HG03565 (cell line): ENCODE data around the gene PLCB1.

Source experiments
- ATAC-seq: cut with Tn5 transposase; IDR thresholded peaks from one replicate; pipeline ENCODE4 v1.9.1; 2021; ENCODE audit warnings: mild to moderate bottlenecking, moderate library complexity; ENCODE audit not compliant: unreplicated experiment

Gene PLCB1

GRCh38 chr20:8292793-8293192, 160.7 kb downstream of the PLCB1 start:
- ATAC-seq: no peak

DNA sequence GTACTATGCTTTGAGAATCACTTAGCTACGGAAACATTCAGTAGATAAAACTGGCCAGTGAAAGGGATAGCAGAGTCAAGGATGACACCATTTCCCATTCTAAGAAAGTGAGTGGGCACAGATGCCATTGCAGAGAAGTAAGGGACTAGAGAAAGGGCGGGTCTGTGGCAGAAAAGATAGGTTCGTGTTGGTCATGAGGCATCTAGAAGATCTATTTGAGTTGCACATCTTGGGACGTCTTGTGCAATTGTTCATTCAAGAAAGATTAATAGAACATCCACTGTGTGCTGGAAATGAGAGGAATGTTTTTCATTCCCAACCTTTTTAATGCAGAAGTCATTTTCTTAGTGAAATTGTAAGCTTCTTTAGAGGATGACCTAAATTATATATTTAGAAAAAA, 161.7 kb downstream of the PLCB1 start:
- no peak for ATAC-seq

- no peak for ATAC-seq
Observed at GRCh38 chr20:8296536-8296935, 164.5 kb downstream of the PLCB1 start.

DNA sequence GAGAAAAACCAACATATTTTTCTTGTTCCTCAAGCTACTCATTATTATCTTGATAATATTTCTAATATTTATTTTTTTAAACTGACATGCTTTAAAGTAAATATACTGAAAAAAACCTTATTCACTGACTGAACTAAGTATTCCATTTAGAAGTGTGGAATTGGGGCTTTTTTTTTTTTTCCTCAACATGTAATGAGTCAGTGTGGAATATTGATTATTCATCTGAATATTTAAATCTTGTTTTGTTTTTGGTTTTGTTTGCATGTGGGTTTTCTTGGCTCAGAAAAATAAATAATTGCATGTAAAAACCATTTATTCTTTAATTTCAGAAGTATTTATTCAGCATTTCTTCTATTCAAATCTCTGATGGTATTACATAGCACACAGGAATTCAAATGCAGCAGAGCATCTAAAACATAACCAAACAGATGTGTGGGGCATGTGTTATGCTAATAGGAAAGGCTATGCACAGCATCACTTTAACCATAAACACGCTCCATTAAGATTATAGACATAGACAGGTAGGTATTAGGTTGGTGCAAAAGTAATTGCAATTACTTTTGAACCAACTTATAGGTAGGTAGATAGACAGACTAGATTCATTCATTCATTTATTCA, 166.5 kb downstream of the PLCB1 start:
- no peak for ATAC-seq

DNA sequence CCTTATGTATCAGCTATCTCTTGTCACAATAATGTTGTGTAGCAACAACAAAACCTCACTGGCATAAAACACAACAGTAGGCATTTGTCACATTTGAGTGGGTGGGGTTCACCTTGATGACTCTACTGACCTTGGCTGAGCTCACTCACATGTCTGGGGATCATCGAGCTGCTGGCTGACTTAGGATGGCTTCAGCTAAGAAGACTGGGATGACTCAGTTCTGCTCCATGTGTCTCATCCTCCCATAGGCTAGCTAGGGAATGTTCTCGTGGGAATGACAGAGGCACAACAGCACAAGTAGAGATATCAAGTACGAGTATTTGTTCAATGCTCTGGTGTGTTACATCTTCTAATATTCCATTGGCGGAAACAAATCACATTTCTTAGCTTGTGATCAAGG, 167.9 kb downstream of the PLCB1 start:
- ATAC-seq: no peak

GRCh38 chr20:8301655-8302054, 169.6 kb downstream of the PLCB1 start:
- ATAC-seq: no peak

DNA sequence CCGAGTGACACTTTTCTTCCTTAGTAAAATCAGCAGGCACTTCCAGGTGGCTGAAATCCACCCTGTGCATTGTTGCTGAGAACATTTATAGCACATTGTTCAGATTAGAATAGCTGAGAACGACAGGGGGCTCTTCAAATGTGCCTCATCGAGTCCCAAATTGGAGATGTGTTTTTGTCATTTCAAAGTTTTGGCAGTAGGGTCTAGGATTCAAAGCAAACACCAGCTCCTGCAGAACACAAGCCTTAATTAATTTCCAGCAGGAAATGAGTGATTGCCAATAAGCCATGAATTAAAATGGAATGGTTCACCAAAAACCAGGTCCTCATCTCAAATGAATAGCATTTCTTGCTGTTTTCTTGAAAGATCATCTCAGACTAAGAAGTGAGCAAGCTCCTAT, 171.6 kb downstream of the PLCB1 start:
- ATAC-seq: no peak

GRCh38 chr20:8304124-8304816, 172.2 kb downstream of the PLCB1 start:
- ATAC-seq: no peak

GRCh38 chr20:8305449-8305978, 173.4 kb downstream of the PLCB1 start:
- peak; percentile 95 for ATAC-seq

DNA sequence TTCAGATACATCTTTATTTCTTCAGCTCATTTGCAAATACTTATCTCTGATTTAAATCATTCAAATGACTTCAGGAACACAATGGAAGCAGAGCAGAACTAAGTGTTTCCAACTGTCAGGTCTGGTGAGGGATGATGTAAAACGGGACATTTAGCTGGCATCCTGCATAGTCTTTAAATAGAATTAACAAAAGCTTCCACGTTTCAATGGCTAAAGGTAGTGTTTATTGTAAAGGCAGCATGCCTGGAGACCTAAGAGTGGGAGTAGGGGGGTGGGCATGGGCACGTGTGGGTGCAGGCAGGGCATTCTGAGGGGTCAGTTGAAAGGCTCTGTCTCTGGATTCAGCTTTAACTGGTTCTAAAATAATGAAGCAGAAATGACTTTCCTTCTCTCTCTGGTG, 174.9 kb downstream of the PLCB1 start:
- ATAC-seq: no peak

GRCh38 chr20:8309634-8310033, 177.6 kb downstream of the PLCB1 start:
- no peak for ATAC-seq

DNA sequence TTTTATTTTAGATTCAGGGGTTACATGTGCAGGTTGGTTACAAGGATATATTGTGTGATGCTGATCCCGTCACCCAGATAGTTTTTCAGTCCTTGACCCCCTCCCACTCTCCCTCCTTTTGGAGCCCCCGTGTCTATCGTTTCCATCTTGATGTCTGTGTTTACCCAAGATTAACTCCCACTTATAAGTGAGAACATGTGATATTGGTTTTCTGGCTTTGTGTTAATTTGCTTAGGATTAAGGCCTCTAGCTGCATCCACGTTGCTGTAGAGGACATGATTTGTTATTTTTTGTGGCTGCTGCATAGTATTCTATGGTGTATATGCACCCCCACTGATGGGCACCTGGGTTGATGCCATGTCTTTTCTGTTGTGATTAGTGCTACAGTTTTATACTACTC, 178.6 kb downstream of the PLCB1 start:
- ATAC-seq: no peak

GRCh38 chr20:8313073-8313472, 181.0 kb downstream of the PLCB1 start:
- no peak for ATAC-seq

DNA sequence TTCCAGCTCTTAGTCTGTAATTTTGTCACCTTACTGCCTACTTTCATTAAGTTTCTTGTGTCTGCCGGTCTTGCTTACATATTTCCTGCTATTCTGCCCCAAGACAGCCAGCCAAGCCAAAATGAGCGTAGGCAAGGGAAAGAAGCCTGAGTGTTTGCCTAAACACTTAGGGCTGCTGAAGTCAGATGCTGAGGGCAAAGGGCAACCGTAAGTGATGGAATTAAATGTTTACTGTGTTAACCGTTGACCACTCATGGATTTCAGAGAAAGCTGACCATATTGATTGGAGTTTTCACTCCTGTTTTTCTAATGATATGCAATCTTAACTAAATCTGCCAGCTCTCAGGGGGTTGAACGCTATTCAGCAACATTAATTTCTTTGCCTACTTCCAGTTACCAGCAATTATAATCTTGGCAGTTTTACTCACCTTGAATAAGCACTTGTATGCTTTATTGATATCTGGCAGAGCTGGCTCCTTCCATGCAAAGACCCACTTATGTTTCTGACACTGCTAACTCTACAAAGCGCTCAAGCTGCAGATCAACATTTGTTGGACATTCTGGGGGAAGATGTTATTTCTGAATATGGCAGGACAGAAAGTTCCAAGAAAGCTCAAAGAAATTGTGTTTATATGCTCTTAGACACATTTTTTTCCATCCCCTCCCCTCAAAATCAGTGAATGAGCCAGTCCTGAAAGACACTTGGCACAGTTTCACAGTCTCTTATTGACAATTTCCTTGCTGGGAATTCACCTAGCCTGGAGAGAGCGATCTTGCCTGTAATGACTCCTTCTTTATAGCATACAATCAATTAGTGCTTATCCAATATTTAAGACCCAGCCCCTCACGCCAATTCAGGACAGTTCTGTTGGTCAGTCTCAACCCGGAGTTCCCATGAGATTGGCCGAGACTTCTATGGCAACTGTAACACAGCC, 183.8 kb downstream of the PLCB1 start:
- ATAC-seq: no peak

DNA sequence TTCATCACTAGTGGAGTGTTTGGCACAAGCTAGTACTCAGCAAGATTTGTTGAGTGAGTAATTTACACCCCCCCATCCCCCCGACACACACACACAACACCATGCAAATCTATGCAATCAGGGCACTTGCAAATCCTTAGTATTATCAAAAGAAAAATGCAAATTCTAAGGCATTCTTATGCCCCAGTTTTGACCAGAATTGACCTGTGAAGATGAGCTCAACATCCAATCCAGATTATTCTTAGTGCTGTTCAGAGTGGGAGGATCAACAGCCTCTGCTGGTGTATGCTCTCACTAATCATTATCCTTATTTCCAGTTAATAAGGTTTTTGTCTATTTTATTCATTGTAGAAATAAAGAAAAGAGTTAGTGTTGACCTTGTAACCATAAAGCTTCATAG, 185.4 kb downstream of the PLCB1 start:
- no peak for ATAC-seq

DNA sequence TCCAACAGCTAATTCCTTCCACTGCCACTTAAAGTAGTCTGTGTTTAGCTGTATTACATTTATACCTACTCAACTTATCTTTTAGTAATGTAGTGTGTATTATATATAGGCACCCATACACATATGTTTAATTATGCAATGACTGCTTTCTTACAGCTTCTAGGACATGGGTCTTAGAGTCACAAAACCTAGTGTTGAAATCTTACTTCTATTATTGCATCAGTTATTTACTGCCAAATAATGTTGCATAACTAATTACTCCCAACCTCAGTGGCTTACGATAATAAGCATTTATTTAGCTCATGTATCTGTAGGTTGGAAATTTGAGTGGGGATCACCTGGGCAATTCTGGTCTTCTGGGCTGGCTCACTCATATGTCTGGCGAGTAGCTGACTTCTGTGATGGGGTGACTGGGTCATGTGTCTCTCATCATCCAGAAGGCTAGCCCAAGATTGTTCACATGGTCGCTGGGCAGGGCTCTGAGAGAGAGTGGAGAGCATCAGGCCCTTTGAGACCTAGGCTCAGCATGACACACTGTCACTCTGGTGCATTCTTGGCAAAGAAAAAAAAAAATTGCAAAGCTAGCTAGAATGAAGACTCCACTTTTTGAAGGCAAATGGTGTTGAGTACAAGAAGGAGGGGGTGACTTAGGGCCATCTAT, 187.0 kb downstream of the PLCB1 start:
- no peak for ATAC-seq

DNA sequence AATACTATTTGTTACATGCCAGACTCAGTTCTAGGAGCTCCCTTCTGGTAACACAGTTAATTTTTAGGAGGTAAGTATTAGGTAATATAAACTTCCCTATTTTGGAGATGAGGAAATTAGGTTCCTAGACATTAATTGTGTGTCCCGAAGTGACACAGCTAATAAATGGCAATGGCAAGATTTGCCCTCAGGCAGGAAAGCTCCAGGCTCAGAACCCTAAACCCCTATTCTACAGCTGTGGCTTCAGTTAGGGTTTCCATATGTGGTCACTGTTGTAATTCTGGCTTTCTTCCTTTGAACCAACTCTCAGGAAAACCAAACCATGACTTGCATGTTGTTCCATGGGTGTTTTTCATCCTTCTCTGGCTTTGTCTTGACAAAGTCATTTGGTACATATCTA, 188.2 kb downstream of the PLCB1 start:
- no peak for ATAC-seq

DNA sequence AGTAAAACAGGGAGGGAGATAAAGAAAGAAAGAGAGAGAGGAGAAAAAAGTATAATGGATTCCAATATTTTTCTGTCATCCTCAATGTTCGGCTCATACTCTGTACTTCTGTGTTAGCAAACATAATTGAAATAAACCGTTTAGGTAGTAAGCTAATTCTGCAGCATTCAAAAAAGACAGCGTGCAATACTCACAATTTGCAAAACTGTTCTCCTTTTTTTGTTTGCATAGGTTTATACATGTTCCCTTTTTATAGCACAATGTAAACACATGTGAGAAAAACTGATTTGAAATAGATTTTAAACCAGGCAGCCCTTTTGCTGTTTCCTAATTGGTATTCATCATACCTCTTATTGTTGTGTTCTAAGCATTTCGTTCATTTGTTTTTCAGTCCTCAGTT, 188.9 kb downstream of the PLCB1 start:
- ATAC-seq: no peak

DNA sequence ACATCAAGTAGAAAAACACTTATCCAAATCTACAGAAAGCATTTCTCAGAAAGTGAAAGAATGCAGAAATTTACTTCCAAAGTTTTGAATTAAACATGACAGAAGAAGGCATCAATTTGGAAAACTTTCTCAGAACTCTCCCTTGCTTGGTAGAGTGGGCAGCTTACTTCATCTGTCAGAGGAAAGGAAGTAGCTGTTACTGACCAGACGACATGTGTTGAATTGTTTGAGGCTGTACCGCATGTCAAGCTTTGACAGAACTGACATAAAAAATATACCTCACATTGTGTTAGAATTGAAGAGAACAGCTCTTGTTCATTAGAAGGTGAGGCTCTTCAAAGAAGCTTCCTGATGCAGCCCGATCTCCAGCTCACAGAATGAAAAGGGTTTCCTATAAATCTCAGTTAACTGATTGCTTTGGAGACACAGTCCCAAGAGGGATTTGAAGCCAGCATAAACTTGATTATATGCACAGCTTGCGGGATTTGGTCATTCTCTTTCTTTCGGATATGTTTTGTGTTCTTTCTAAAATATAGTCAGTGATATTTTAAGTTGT, 190.7 kb downstream of the PLCB1 start:
- ATAC-seq: no peak

- ATAC-seq: no peak
Observed at GRCh38 chr20:8326191-8326590, 194.1 kb downstream of the PLCB1 start.

- ATAC-seq: no peak
Observed at GRCh38 chr20:8326899-8327298, 194.8 kb downstream of the PLCB1 start.
